Gastrocnemius medialis (tissue), 4 donors: ENCODE measurements around the gene SRRM5.

Experiments used
- CTCF ChIP-seq, 5 experiments: fragments of 450-650 bp in 3 of 5; fragments of 200-600 bp in 2 of 5; sonication (generic) in 2 of 5; IDR thresholded peaks in 4 of 5; conservative IDR thresholded peaks in 1 of 5; 1 replicate in 4 of 5; 2 replicates in 1 of 5; pipeline ENCODE4 v1.5.1; 2016 to 2019; ENCODE audit warnings: antibody characterized with exemption in 5 of 5, mild to moderate bottlenecking in 3 of 5, moderate library complexity in 3 of 5
- POLR2A ChIP-seq, 2 donors: fragments of 450-650 bp; IDR thresholded peaks; one replicate each; pipeline ENCODE4 v1.6.1; 2017; ENCODE audit warnings: antibody characterized with exemption in 2 of 2, mild to moderate bottlenecking in 2 of 2, moderate library complexity in 2 of 2

GRCh38 chr19:43638995-43639518 lies 27.2 kb downstream of the SRRM5 start:
- no peak for TF ChIP-seq POLR2A (IDR thresholded peaks at IDR 0.05)
- no peak for TF ChIP-seq CTCF (IDR thresholded peaks at IDR 0.05 in 4 of 5, conservative IDR thresholded peaks at IDR 0.05 in 1 of 5)
